HG02970 (cell line): ENCODE results near the gene RSBN1L.
"Not testable (repeated sequence)": the region's sequence is repeated elsewhere in the genome, so short reads cannot be mapped to it uniquely, and the experiment has no call there.

Experiments used
- ATAC-seq: cut with Tn5 transposase; IDR thresholded peaks from one replicate; pipeline ENCODE4 v1.9.1; 2021; ENCODE audit warnings: mild to moderate bottlenecking, moderate library complexity, moderate number of reproducible peaks; ENCODE audit not compliant: unreplicated experiment, low FRiP score

The RSBN1L gene

GRCh38 chr7:77696057-77696642 lies at the start of gene RSBN1L:
Gene RSBN1L (plus strand): TSS chr7:77696459. CDS start chr7:77696470, 11 bp downstream.
- peak; percentile 95 for ATAC-seq

- ATAC-seq: no peak
Measured at GRCh38 chr7:77648742-77649338, 47.4 kb upstream of the RSBN1L start.

- no peak for ATAC-seq
Measured at GRCh38 chr7:77649716-77650349, 46.4 kb upstream of the RSBN1L start.

GRCh38 chr7:77651575-77652162 lies 44.6 kb upstream of the RSBN1L start:
- ATAC-seq: no peak

GRCh38 chr7:77652826-77653225 lies 43.4 kb upstream of the RSBN1L start:
- not testable (repeated sequence) for ATAC-seq

- no peak for ATAC-seq
Measured at GRCh38 chr7:77653572-77653971, 42.7 kb upstream of the RSBN1L start.

- ATAC-seq: no peak
Measured at GRCh38 chr7:77655356-77655755, 40.9 kb upstream of the RSBN1L start.

GRCh38 chr7:77655836-77656455 lies 40.3 kb upstream of the RSBN1L start:
- ATAC-seq: no peak

GRCh38 chr7:77657427-77658224 lies 38.6 kb upstream of the RSBN1L start:
- no peak for ATAC-seq

GRCh38 chr7:77658928-77659327 lies 37.3 kb upstream of the RSBN1L start:
- no peak for ATAC-seq

GRCh38 chr7:77661816-77662215 lies 34.4 kb upstream of the RSBN1L start:
- no peak for ATAC-seq

GRCh38 chr7:77662869-77663268 lies 33.4 kb upstream of the RSBN1L start:
- ATAC-seq: no peak

- no peak for ATAC-seq
Measured at GRCh38 chr7:77664715-77665114, 31.5 kb upstream of the RSBN1L start.

GRCh38 chr7:77665161-77665560 lies 31.1 kb upstream of the RSBN1L start:
- ATAC-seq: no peak

- ATAC-seq: no peak
Measured at GRCh38 chr7:77667459-77668086, 28.7 kb upstream of the RSBN1L start.

- no peak for ATAC-seq
Measured at GRCh38 chr7:77674878-77675277, 21.4 kb upstream of the RSBN1L start.

- ATAC-seq: no peak
Measured at GRCh38 chr7:77679608-77680007, 16.7 kb upstream of the RSBN1L start.

- no peak for ATAC-seq
Measured at GRCh38 chr7:77680266-77680665, 16.0 kb upstream of the RSBN1L start.

- ATAC-seq: no peak
Measured at GRCh38 chr7:77684030-77684429, 12.2 kb upstream of the RSBN1L start.

- ATAC-seq: no peak
Measured at GRCh38 chr7:77685233-77685632, 11.0 kb upstream of the RSBN1L start.
